ENCODE results near the gene ASCC2.
"Not testable (repeated sequence)": the region's sequence is repeated elsewhere in the genome, so short reads cannot be mapped to it uniquely, and the experiment has no call there.

ASCC2 gene

GRCh38 chr22:29855611-29856181 lies 17.6 kb upstream of the ASCC2 start:
- DNase-seq (ENCODE audit: low spot score) = no peak

- DNase-seq (ENCODE audit: low spot score) = no peak
These were observed 16.4 kb upstream of the ASCC2 start for GRCh38 chr22:29854432-29854831.

- no peak for DNase-seq (ENCODE audit: low spot score)
These were observed 10.0 kb upstream of the ASCC2 start for GRCh38 chr22:29848111-29848510.

GRCh38 chr22:29846290-29846689 lies 8.2 kb upstream of the ASCC2 start:
- no peak for DNase-seq (ENCODE audit: low spot score)

- peak; percentile 82 for DNase-seq (ENCODE audit: low spot score)
These were observed 4.7 kb upstream of the ASCC2 start for GRCh38 chr22:29842740-29843139.

GRCh38 chr22:29842172-29842571 lies 4.1 kb upstream of the ASCC2 start:
- no peak for DNase-seq (ENCODE audit: low spot score)

GRCh38 chr22:29840498-29840897 lies 2.4 kb upstream of the ASCC2 start:
- DNase-seq (ENCODE audit: low spot score) = no peak

- DNase-seq (ENCODE audit: low spot score) = no peak
These were observed 965 bp upstream of the ASCC2 start for GRCh38 chr22:29839039-29839438.

GRCh38 chr22:29838599-29838956 lies 504 bp upstream of the ASCC2 start:
- DNase-seq (ENCODE audit: low spot score) = no peak

GRCh38 chr22:29836791-29837370 lies 1.2 kb downstream of the ASCC2 start:
- not testable (repeated sequence) for DNase-seq (ENCODE audit: low spot score)

GRCh38 chr22:29834046-29834445 lies 4.0 kb downstream of the ASCC2 start:
- no peak for DNase-seq (ENCODE audit: low spot score)

- no peak for DNase-seq (ENCODE audit: low spot score)
These were observed 4.6 kb downstream of the ASCC2 start for GRCh38 chr22:29833392-29833965.

- DNase-seq (ENCODE audit: low spot score) = no peak
These were observed 6.1 kb downstream of the ASCC2 start for GRCh38 chr22:29831958-29832357.

GRCh38 chr22:29831186-29831921 lies 6.7 kb downstream of the ASCC2 start:
- DNase-seq (ENCODE audit: low spot score) = no peak

GRCh38 chr22:29830585-29830984 lies 7.5 kb downstream of the ASCC2 start:
- no peak for DNase-seq (ENCODE audit: low spot score)

- DNase-seq (ENCODE audit: low spot score) = not testable (repeated sequence)
These were observed 10.3 kb downstream of the ASCC2 start for GRCh38 chr22:29827726-29828125.

- DNase-seq (ENCODE audit: low spot score) = no peak
These were observed 11.0 kb downstream of the ASCC2 start for GRCh38 chr22:29827091-29827490.

- DNase-seq (ENCODE audit: low spot score) = no peak
These were observed 12.5 kb downstream of the ASCC2 start for GRCh38 chr22:29825578-29825977.

GRCh38 chr22:29824677-29825076 lies 13.4 kb downstream of the ASCC2 start:
- no peak for DNase-seq (ENCODE audit: low spot score)

- DNase-seq (ENCODE audit: low spot score) = peak; percentile 54
These were observed 16.6 kb downstream of the ASCC2 start for GRCh38 chr22:29821291-29822016.

- no peak for DNase-seq (ENCODE audit: low spot score)
These were observed 17.1 kb downstream of the ASCC2 start for GRCh38 chr22:29820961-29821290.

- no peak for DNase-seq (ENCODE audit: low spot score)
These were observed 18.6 kb downstream of the ASCC2 start for GRCh38 chr22:29819501-29819900.

- no peak for DNase-seq (ENCODE audit: low spot score)
These were observed 20.4 kb downstream of the ASCC2 start for GRCh38 chr22:29817724-29818123.
